IPS DF 4.7 (cell line): ENCODE results near the gene PTH2R.

Source experiments
- DNase-seq: peaks from one replicate; pipeline ENCODE4 v3.0.0-alpha.2; 2013; ENCODE audit warnings: low spot score; ENCODE audit errors: extremely low read depth

The PTH2R gene

GRCh38 chr2:208542465-208543041, 136.0 kb downstream of the PTH2R start:
- DNase-seq = no peak
